22Rv1 (cell line): ENCODE results near the gene ZACN.

Experiments used
- CTCF ChIP-seq: fragments of 450-650 bp; IDR thresholded peaks from 2 replicates; pipeline ENCODE4 v1.5.1; 2017; ENCODE audit warnings: mild to moderate bottlenecking
- ZFX ChIP-seq: fragments of 450-650 bp; IDR thresholded peaks from 2 replicates; pipeline ENCODE4 v1.6.1; 2017; ENCODE audit warnings: antibody characterized with exemption, borderline replicate concordance

- no peak for TF ChIP-seq CTCF
- TF ChIP-seq ZFX = no peak
These were observed 45.8 kb upstream of the ZACN start for GRCh38 chr17:76033139-76033538.
